Gastrocnemius medialis (tissue), 4 donors: ENCODE results near the gene GPR161. TPM values are rescaled to one million over a fixed set of nuclear protein-coding genes. Genes with fewer than 3 reads are reported as not detected.

Experiments used
- ATAC-seq, 2 donors: fragments of 150-250 bp; one replicate each; pipeline ENCODE4 v1.9.1; 2016
- DNase-seq, 2 donors: peaks; one replicate each; pipeline ENCODE4 v3.0.0-alpha.2; 2019
- H3K27ac ChIP-seq, 4 donors: fragments of 200-600 bp; sonication (generic); 1 replicate in 1 of 4; 2 replicates in 3 of 4; pipeline ENCODE4 v1.5.1; 2016 to 2018; ENCODE audit warnings: mild to moderate bottlenecking in 2 of 4, moderate library complexity in 1 of 4
- H3K27me3 ChIP-seq, 3 donors: fragments of 200-600 bp; sonication (generic) in 2 of 3; 1 replicate in 1 of 3; 2 replicates in 2 of 3; pipeline versions ENCODE4 v1.5.1 to v1.6.0; 2016 to 2019; ENCODE audit warnings: mild to moderate bottlenecking in 1 of 3, moderate library complexity in 1 of 3
- H3K36me3 ChIP-seq, 2 donors: fragments of 200-600 bp; sonication (generic) in 1 of 2; one replicate each; pipeline ENCODE4 v1.5.1; 2017 to 2018
- H3K4me1 ChIP-seq, 2 donors: fragments of 200-600 bp; sonication (generic) in 1 of 2; one replicate each; pipeline ENCODE4 v1.5.1; 2016 to 2017; ENCODE audit warnings: mild to moderate bottlenecking in 2 of 2
- H3K4me3 ChIP-seq, 4 donors: fragments of 200-600 bp; sonication (generic) in 3 of 4; 1 replicate in 1 of 4; 2 replicates in 3 of 4; pipeline ENCODE4 v1.5.1; 2016 to 2019; ENCODE audit warnings: mild to moderate bottlenecking in 2 of 4
- H3K9me3 ChIP-seq, 3 donors: fragments of 200-600 bp; sonication (generic) in 2 of 3; 1 replicate in 1 of 3; 2 replicates in 2 of 3; pipeline ENCODE4 v1.5.1; 2016 to 2019
- POLR2A ChIP-seq, 2 donors: fragments of 450-650 bp; IDR thresholded peaks; one replicate each; pipeline ENCODE4 v1.6.1; 2017; ENCODE audit warnings: antibody characterized with exemption in 2 of 2, mild to moderate bottlenecking in 2 of 2, moderate library complexity in 2 of 2
- in situ Hi-C, 4 donors: fragments of 200-750 bp; cut with MboI; loops; one replicate each; pipeline versions ENCODE4 v1.15.0 to v1.8.0; 2017; ENCODE audit warnings: low sequenced_read_pairs in 4 of 4
- intact Hi-C: fragments of 100-400 bp; cut with DNase I; formaldehyde crosslinking; loops from one replicate; pipeline ENCODE4 v1.15.1; 2023; ENCODE audit warnings: low total_unique reads
- total RNA-seq, 4 donors: library from RNA; depleted of rRNA; stranded (reverse); fragments of >200 nt; gene quantifications; one replicate each; pipeline versions ENCODE4 v1.1.0 to v1.2.3, GENCODE V29; 2016
- TF ChIP-seq, protein P1 (sequence below), 5 experiments: fragments of 450-650 bp in 3 of 5; fragments of 200-600 bp in 2 of 5; sonication (generic) in 2 of 5; IDR thresholded peaks in 4 of 5; conservative IDR thresholded peaks in 1 of 5; 1 replicate in 4 of 5; 2 replicates in 1 of 5; pipeline ENCODE4 v1.5.1; 2016 to 2019; ENCODE audit warnings: antibody characterized with exemption in 5 of 5, mild to moderate bottlenecking in 3 of 5, moderate library complexity in 3 of 5

The GPR161 gene
- total RNA-seq, 4 donors from 2014 or later, result 0.31 to 1.0 (median 0.86) TPM

DNA sequence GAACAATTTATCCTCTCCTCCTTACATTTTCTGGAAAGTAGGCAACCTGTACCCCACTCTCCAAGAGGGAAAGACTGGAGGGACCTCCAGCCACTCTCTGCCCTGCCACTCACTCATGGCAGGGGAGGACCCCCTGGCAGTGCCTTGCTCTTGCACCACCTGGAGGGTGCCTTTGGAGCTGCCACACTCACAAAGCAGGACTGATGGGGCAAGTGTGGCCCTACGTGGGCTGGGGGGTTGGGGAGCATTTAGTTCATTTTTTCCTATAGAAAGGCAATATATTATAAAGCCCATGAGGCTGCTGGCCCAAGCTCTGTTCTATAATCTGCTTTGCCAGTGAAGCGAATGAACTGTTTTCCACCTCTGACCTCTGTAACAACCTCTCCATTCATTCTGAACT lies 50.3 kb downstream of the GPR161 start:
- Histone ChIP-seq H3K27me3 (no peaks in the 10 kb centered on the region), H3K27ac (peak overlapping the region in 2 of 4 donors; percentile 14 to 63), H3K36me3 (no peaks in the 10 kb centered on the region), H3K9me3 (no peaks in the 10 kb centered on the region), H3K4me3 (no peak overlapping the region), H3K4me1 (peaks cover 17 to 19% of the 10 kb centered on the region in 2 donors)
- intact Hi-C loops (no loop called here), in situ Hi-C loops (loop anchor here in 1 of 4 donors (25.0 kb wide), 1 partner anchor 274 kb away; no protein-coding TSS in a partner anchor)
- ATAC-seq (no peak), DNase-seq (no peak)
- TF ChIP-seq POLR2A (IDR thresholded peaks at IDR 0.05), result no peak
- TF ChIP-seq, protein P1, sequence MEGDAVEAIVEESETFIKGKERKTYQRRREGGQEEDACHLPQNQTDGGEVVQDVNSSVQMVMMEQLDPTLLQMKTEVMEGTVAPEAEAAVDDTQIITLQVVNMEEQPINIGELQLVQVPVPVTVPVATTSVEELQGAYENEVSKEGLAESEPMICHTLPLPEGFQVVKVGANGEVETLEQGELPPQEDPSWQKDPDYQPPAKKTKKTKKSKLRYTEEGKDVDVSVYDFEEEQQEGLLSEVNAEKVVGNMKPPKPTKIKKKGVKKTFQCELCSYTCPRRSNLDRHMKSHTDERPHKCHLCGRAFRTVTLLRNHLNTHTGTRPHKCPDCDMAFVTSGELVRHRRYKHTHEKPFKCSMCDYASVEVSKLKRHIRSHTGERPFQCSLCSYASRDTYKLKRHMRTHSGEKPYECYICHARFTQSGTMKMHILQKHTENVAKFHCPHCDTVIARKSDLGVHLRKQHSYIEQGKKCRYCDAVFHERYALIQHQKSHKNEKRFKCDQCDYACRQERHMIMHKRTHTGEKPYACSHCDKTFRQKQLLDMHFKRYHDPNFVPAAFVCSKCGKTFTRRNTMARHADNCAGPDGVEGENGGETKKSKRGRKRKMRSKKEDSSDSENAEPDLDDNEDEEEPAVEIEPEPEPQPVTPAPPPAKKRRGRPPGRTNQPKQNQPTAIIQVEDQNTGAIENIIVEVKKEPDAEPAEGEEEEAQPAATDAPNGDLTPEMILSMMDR (IDR thresholded peaks at IDR 0.05 in 4 of 5, conservative IDR thresholded peaks at IDR 0.05 in 1 of 5), result no peak

GRCh38 chr1:168085401-168085872 lies 51.3 kb downstream of the GPR161 start:
- DNase-seq, result peak in 1 of 2 donors; percentile 34
- TF ChIP-seq, protein P1 (IDR thresholded peaks at IDR 0.05 in 4 of 5, conservative IDR thresholded peaks at IDR 0.05 in 1 of 5), result no peak
- TF ChIP-seq POLR2A (IDR thresholded peaks at IDR 0.05), result no peak
- Histone ChIP-seq H3K9me3 (no peaks in the 10 kb centered on the region), H3K27me3 (no peaks in the 10 kb centered on the region), H3K36me3 (no peaks in the 10 kb centered on the region), H3K27ac (peak overlapping the region; percentile 14 to 63 (median 47)), H3K4me1 (peaks cover 17 to 19% of the 10 kb centered on the region in 2 donors), H3K4me3 (no peak overlapping the region)
- peak in 1 of 2 donors; percentile 13 for ATAC-seq
- intact Hi-C loops (no loop called here), in situ Hi-C loops (loop anchor here in 1 of 4 donors (25.0 kb wide), 1 partner anchor 273 kb away; no protein-coding TSS in a partner anchor)

DNA sequence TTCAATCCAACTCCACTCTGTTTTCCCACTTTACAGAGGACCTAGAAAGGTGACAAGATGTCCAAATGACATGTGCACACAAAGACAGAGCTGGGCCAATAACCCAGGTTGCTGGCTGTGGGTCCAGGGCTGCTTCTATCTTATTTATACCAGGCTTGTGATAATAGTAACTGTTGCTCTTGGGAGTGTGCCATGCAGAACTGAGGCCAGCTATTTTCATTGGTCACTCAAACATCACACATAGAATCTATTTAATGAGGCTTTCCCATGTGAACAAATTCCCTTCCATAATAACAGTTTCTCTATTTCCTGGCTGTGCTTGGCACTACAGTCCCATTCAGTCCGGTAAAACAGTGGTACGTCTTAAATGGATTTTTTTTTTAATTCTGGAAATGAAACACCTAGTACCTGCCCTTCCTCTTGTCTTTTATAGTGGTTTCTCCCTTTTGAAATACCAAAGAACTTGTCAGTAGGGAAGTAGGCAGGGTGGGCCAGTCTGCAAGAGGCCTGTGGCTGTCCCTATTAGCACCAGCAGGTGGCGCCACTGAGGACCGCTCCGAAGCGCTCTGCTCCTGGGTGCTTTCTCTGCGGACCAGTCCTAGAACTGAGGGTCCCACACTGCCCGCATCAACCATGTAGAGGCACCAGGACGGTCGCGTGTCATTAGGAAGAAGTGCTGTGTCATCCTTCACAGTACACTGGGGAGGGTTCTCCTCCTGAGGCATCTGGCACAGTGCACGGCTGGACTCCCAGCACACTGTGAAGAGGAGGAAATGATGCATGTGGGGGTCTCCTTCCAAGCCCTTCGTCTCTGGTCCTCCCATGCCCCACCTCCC lies 52.1 kb downstream of the GPR161 start:
- Histone ChIP-seq H3K27ac (peak overlapping the region; percentile 14 to 63 (median 47)), H3K36me3 (no peaks in the 10 kb centered on the region), H3K9me3 (no peaks in the 10 kb centered on the region), H3K4me3 (no peak overlapping the region), H3K27me3 (no peaks in the 10 kb centered on the region), H3K4me1 (peaks cover 17 to 19% of the 10 kb centered on the region in 2 donors)
- intact Hi-C loops, result loop anchor here (5.0 kb wide), 4 partner anchors 162 to 362 kb away; partner anchors contain the start of gene MPZL1
- in situ Hi-C loops, result loop anchor here in 1 of 4 donors (25.0 kb wide), 1 partner anchor 272 kb away; no protein-coding TSS in a partner anchor
- ATAC-seq, result peak in 1 of 2 donors; percentile 11
- no peak for TF ChIP-seq POLR2A (IDR thresholded peaks at IDR 0.05)
- TF ChIP-seq, protein P1 (IDR thresholded peaks at IDR 0.05 in 4 of 5, conservative IDR thresholded peaks at IDR 0.05 in 1 of 5), result peak; percentile 56 to 77 (median 67)
- peak; percentile 18 to 35 for DNase-seq

GRCh38 chr1:168083456-168084325 lies 53.0 kb downstream of the GPR161 start:
- Histone ChIP-seq H3K27ac (no peak overlapping the region), H3K27me3 (no peaks in the 10 kb centered on the region), H3K4me3 (no peak overlapping the region), H3K9me3 (no peaks in the 10 kb centered on the region), H3K36me3 (no peaks in the 10 kb centered on the region), H3K4me1 (peaks cover 17 to 19% of the 10 kb centered on the region in 2 donors)
- DNase-seq (no peak), ATAC-seq (no peak)
- no peak for TF ChIP-seq POLR2A (IDR thresholded peaks at IDR 0.05)
- TF ChIP-seq, protein P1 (IDR thresholded peaks at IDR 0.05 in 4 of 5, conservative IDR thresholded peaks at IDR 0.05 in 1 of 5), result no peak
- intact Hi-C loops, result loop anchor here (2.0 to 5.0 kb wide), 5 partner anchors 147 to 361 kb away; partner anchors contain the start of genes DCAF6, MPC2 and MPZL1
- in situ Hi-C loops, result loop anchor here in 1 of 4 donors (25.0 kb wide), 1 partner anchor 271 kb away; no protein-coding TSS in a partner anchor
